ENCODE data around the gene SLC2A6.

- TF ChIP-seq CTCF (IDR thresholded peaks at IDR 0.05; ENCODE audit: low read length) (no peak), EZH2 (IDR thresholded peaks at IDR 0.05; ENCODE audit: borderline replicate concordance, low read length) (no peak)
Measured at GRCh38 chr9:133493845-133494540, 15.1 kb upstream of the SLC2A6 start.

Measured in OCI-LY1 (cell line).